HG02973 (cell line): ENCODE measurements around the gene TTC28.

Experiments used
- ATAC-seq: cut with Tn5 transposase; IDR thresholded peaks from one replicate; pipeline ENCODE4 v1.9.1; 2021; ENCODE audit warnings: moderate library complexity; ENCODE audit not compliant: unreplicated experiment

TTC28 gene

DNA sequence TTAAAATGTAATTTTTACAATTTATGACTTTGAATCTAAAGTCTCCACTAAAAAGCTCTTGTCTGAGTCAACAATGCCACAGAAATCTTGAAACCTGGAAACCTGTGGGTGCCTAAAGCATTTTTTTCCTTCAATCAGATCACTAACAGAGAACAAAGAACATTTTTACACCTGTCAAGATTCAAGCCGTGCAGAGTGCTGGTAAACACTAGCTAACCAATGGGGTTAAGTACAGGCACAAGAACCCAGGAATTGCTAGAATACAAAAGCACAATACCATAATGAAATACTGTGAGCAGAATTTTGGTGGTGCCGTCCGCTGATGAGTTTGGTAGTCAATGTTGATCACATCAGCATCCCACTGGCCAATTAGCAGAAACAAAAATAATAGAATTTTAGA, 380.3 kb downstream of the TTC28 start:
- no peak for ATAC-seq

DNA sequence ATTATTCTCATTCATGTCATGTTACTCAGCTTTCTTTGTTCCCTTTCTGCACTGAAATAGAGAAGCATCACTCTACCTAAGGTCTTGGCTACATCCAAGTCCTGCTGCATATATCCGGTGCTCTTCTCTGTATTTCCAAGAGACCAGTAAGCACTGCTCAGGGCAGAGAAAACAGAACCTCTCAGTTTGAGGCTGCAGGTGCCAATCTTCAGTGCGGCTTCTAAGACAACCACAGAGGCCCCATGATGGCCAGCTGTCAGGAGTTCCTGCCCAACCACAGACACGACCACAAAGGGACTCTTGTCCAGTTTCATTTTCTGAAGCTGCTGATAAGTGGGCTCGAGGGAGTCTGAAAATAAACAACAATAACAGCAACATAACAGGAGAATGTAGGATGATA, 382.1 kb downstream of the TTC28 start:
- no peak for ATAC-seq

DNA sequence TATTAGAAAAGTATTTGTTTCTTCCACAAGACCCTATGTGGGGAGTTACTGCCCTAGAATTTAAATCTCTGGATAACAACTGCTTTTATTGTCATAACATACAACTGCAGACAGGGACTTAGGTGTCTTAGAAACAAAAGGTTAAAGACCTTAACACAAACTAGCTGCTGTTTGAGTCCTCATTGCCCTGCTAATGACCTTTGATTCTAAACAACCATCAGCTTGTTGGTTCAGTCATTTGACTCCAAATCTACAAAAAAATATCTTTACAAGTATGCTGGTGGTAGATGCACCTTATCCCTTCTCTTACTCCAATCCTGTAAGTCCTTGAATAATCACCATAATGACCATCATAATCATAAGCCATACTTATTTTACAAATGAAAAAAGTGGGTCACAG, 383.2 kb downstream of the TTC28 start:
- no peak for ATAC-seq

DNA sequence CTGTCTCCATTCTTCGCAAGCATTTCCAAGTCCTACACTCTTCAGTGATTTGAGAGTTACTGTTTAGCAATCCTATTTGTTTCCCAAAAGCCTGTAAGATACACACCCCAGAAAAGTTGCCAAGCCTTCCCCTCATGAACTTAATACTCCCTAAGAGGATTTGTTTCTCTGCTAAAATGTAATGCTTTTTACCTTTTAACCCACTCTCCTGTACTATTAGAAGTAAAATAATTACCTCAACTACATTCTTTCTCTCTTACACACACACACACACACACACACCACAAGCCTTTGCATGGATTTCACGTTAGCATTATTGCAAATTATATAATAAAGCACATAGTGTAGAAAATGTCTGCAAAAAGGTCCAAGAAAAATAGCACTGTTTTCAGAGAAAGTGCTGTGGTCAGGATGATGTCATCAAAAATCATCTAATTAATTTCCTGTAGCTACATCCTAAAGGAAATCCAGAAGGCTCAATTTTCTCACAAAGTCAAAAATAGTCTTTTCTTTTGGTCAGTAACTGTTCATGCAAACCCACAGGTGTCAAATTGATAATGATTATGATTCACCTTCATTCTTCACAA, 396.5 kb downstream of the TTC28 start:
- no peak for ATAC-seq

DNA sequence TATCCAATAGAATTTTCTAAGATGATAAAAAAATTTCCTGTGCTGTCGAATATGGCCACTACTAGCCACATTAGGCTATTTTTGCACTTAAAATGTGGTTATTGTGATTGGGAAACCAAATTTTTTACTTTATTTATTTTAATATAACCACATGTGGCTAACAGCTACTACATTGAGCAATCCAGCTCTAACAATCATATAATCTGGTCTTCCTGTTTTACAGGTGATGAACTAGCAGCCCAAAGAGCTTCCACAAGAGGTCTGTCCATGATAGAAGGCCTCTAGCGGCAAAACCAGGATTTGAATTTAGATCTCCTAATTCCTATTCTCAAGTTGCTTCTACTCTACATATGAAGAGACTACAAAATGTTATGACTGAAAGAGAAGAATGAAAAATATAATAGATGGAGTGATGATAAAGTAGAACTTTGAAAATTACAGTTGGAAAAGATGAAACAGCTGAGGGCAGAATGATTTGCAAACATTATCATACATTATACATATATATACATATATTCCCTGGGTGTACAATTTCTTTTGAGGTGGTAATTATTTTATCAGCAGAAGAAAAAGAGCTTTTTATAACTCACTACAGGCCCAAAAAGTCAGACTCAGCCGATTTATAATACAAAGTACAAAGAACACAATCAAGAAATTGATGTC, 397.1 kb downstream of the TTC28 start:
- no peak for ATAC-seq

DNA sequence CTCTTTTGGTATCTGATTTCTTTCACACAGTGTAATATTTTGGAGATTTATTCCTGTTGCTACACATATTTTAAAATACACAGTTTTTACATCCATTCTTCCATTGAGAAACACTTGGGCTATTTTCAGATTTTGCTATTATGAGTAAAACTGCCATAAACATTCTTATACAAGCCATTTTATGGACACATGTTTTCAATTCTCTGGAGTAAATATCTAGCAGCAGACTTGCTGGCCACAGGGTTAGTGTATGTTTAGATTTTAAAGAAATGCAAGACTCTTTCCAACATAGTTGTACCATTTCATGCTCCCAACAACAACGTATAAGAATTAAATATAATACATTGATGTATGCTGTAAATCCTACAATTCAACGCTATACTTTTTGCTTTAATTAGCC, 399.8 kb downstream of the TTC28 start:
- ATAC-seq, result no peak

DNA sequence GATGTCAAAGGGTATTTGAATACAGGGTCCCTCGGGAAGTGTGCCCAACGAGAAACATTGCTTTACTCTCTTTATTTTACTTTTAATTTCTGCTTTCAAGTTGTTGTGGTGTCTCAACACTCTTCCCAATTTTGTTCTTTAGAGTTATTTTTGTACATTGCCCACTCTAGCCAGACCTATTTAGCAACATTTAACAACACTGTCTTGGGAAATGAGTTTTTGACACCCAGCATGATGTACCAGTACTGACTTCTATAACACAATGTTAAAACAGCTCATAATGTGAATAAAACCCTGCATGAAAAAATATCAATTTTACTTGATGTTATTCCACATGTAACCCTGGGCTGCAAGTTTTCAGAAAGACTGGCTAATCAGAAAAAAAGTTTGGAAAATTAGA, 410.4 kb downstream of the TTC28 start:
- ATAC-seq, result no peak

DNA sequence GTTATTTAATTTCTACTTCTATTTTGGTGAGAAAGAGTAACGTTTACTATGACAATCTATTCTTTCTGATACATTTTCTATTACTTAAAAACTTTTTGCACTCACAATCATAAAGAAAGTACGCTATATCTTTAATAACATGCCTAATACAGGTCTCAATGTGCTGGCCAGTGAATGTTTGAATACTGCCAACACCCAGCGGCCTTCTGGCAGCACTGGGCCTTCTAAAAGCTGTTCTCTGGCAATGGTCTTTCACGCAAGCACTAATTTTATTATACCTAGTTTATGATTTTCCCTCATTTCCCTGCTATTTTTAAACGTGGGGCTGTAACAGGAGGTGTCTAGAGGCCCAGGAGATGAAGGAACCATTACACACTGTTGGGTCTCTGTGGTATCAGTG, 410.8 kb downstream of the TTC28 start:
- no peak for ATAC-seq

DNA sequence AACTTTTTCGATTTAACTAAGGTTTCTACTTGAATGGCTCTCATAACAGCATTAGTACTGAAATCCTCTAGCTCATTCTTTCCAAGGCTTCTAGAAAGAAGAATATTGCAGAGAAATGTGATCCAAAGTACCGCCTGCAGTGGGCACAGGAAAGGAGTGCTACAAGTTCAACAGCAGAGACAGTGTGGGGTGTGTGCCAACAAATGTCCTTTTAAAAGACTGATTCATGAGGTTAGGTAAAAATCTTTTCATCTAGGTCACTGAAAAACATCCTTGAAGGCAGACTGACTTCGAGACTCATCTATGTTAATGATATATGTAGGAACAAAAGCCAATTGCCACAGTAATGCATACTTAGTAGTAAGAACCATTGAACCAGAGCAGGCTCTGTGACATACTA, 411.5 kb downstream of the TTC28 start:
- no peak for ATAC-seq

DNA sequence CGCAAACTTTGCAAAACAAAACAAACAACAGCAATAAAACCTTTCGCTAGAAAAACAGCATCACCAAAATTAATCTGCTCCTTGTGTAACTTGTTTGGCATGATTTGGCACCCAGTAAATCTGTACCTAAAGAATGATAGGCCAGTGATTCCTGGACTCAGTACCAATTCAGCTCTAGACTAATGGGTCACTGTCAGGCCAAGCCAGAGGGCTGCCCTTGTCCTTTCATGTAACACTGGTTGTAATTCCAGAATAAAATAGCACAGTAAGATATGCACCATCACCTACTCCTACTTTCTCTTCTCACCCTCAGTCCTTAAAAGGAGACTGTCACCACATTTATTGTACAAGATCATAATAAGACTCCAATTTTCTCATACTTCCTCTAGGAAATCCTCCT, 419.0 kb downstream of the TTC28 start:
- ATAC-seq, result no peak

DNA sequence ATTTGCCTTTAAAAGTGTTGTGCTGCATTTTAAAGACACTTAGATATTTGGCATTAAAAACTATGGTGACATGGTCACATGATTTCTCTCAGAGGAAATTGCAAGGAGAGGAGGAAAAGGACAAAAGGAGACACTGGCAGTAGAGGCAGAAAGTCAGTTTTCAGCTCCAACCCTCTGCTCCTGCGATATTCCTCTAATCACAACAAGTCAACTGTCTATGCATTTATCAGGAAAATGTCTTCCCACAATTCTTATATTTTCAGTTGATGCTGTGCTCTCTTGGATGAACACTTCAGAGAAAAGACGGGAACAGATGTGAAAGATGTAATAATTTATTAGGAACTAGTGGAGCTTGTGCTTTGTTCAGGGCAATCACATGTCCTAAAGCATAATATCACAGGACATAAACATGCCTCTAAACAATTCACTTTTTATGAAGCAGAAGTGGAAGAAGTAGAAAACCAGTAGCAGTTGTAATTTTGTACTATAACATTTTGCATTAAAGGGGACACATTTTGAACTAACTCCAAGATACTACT, 419.8 kb downstream of the TTC28 start:
- ATAC-seq, result no peak

DNA sequence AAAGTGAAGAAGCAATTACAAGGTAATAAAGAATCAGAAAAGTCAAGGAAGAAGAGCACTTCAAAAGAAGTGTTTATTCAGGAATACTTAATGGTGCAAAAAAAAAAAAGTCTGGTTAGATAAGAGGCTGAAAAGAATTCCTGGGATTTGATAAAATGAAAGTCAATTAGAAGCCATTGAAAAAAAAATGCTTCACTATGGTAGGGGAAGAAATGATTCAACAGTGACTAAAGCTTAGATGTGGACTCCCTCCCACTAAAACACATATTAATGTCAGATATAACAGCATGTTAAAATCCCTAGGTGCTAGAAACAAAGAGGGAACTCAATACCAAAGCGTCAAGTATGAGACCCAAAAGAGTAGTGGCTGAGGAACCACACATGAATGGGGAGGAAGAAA, 425.2 kb downstream of the TTC28 start:
- no peak for ATAC-seq

DNA sequence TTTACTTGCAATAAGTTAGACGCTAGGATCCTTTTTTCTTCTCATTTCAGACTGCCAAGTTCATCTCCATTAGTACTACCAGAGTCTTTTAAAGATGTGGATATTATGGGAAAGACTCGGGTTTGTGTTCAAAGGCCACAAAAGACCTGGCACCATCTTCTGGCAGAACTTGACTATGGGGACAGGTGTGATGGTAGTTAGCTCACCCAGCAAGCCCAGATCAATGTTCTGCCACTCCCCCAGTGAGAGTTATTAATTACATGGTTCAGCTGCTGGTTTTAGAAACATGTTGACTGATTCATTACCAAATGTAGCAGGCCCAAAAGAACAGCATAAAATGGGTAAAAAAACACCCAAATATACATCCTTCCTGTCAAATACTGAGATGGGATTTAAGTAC, 427.1 kb downstream of the TTC28 start:
- ATAC-seq, result no peak

DNA sequence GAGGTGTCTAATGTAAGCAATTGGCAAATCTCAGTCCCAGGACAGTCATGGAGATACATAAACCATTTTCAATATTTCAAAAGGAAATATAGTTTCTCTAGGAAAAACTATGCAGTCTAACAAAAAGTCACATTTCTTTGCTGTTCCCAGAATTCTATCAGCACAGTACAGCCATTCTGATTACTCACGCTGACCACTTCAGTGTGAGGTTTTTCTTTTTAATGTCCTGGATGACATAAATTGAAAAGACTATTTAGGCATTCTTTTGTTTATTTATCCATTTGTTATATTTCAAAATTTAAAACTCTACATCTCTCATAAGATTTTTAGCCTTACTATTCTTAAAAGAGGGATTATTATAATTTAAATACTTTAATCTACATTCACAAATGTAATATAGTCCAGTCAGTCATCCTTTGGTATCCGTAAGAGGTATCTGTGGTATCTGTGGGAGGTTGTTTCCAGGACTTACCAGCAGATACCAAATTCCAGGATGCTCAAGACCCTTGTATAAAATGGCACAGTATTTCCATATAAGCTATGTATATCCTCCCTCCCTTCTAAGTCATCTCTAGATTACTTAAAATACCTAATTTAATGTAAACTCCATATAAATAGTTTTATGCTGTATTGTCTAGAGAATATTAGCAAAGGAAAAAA, 429.5 kb downstream of the TTC28 start:
- ATAC-seq, result no peak

DNA sequence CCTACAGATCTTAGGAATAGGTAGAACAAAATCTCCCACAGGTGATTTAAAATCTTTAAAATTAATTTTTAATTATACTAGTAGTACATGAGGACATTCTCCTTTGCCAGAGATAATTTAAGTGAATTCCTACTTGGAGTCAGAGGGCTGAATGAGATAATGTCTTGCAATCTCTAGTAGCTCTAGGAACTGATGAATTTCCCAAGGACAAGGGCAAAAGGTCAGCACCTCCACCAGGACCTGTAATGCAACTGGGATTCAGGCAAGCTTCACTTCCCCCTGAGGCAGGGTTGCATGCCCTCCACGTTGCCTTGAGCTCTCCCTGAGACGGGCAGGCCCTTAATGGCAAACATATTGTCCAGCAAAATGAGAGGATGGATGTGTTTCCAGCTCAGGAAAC, 430.2 kb downstream of the TTC28 start:
- ATAC-seq, result no peak

DNA sequence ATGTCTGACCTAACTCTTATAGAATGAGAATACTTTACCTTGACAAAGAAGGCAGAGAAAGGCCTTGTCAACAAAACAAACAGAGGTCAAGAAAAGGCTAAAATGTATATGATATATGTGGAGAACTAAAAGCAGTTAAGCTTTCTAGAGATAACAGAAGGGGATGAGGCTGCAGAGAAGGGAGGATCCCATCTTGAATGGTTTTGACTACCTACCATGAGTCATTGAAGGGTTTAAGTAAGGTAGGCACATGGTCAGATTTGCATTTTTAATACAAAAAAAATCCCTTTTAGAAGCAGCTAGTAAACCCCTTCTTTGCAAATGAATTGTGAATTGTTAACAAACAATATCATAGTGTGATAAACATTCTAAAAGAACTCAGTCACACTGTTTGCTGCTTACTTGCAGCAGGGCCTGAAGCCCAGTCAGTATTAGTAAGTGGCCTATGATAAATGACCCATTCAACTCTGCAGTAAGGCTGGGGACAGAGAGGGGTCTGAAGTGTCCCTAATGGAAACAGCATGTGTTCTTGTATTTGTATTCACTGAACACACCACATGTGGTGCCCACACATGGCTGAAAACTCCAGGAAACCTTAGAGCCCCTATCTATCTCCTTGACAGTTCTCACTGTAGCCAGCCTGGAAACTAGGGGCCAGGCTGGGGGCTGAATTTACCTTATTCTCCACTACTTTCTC, 431.8 kb downstream of the TTC28 start:
- ATAC-seq, result no peak

DNA sequence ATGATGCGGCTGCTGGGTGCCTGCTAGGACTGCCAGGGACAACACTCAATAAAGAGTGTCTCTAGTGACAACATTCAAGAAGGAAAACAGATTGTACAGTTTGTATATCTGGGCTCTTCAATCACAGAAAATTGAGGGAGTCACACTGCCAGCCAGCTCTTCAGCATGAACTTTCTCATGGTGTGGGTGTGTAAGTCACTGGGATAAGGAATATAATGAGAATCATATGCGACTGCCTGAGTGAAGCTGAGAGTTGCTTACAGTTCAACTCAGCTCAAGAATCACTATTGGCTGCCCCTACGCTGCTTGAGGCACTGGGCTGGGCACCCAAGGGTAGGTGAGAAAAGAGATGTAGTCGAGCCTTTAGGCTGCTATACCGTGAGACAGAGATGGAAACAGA, 432.5 kb downstream of the TTC28 start:
- ATAC-seq, result no peak

DNA sequence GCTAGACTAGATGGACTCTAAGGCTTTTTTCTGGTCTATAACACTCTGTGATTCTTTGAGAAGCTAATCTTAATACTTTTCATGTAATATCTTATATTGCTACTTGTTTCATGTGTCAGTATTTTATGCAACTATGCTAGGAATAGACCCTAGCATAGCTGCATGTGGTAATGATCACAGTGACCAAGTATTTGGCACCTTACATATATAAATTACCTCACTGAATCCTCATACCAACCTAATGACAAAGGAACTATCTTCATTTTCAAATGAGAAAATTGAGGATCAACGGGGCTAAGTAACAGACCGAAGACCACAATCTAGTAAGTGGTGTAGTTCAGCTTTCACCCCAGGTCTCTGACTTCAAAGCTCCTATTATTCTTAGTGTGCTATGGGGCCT, 433.2 kb downstream of the TTC28 start:
- no peak for ATAC-seq

DNA sequence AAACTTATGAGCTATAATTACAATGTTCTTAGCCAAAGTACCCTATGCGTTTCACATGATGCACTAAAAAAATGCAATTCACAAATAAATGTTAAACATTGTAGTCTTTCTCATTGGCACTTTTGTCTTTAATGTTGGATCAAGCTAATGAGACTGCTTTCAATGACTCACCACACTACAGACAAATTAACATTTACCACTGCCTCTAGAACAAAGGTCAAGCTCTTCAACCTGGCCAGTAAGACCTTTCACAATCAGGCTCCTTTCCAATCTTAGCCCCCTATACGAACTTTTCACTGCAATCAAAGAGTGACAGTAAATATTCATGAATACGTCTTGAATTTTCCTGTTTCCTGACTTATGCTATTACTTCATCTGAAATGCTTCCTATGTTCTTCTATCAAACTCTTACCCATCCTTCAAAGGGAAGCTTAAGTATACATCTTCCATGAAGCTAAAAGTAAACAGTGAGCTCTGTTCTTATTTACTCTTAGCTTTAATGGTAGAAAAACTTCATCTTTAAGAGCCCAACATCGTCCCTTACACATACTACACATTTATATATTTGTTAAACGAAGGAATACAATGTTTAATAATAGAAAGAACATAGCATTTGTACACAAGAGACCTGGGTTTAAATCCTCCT, 433.9 kb downstream of the TTC28 start:
- ATAC-seq, result no peak

DNA sequence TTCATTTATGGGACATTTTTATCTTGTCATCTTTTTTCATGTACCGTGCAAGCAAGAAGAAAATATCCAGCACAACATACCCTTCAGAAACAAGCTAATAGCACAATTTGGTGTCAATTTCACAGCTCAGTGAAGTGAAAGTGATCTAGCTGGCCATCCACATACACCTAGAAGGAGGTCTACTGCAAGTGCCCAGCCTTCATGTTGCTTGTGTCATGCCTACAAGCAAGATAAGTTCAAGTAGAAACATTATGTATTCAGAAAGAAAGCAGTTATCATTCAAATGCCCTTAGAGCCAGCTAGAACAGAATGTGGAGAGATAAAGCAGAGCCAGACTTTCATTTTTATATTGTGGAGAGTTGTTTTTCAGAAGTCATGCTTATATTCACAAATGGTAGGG, 434.9 kb downstream of the TTC28 start:
- ATAC-seq, result no peak

DNA sequence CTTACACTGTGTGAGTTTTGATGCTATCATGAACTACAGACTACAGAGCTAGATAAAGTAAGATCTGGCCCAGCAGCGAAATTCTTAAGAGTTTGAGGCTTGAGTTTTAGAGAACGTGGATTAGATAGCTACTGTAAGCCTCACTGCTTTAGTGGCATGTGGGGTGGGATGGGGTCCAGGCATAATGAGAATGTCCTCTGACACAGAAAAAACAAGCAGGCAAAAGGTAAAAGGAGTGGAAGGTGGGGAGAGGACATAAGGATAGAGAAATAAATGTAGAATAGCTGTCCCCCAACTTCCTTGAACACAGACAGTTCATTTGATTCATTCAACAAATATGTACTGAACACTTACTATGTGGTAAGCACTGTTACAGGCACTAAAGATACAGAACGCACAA, 436.1 kb downstream of the TTC28 start:
- ATAC-seq, result no peak
